ENCODE measurements around the gene RNF220. TPM values are rescaled to one million over a fixed set of nuclear protein-coding genes. Genes with fewer than 3 reads are reported as not detected.

The RNF220 gene
- total RNA-seq, 1 donor from 2014 or later: 62.6 TPM

- Histone ChIP-seq H3K27me3 (ENCODE audit: low read depth) (peaks cover 70% of the 10 kb centered on the region), H3K4me1 (no peaks in the 10 kb centered on the region), H3K9me3 (replicated peaks) (no peaks in the 10 kb centered on the region), H3K4me3 (no peak overlapping the region), H3K27ac (replicated peaks) (no peak overlapping the region), H3K36me3 (no peaks in the 10 kb centered on the region)
- intact Hi-C loops (cut with micrococcal nuclease): no loop called here
- no peak for TF ChIP-seq CTCF (IDR thresholded peaks at IDR 0.05; ENCODE audit: borderline replicate concordance)
- no peak for DNase-seq
Measured at GRCh38 chr1:44545961-44546360, 140.9 kb downstream of the RNF220 start.

- intact Hi-C loops (cut with micrococcal nuclease): no loop called here
- no peak for TF ChIP-seq CTCF (IDR thresholded peaks at IDR 0.05; ENCODE audit: borderline replicate concordance)
- Histone ChIP-seq H3K4me3 (no peak overlapping the region), H3K36me3 (no peaks in the 10 kb centered on the region), H3K27me3 (ENCODE audit: low read depth) (peaks cover 65% of the 10 kb centered on the region), H3K9me3 (replicated peaks) (no peaks in the 10 kb centered on the region), H3K4me1 (no peaks in the 10 kb centered on the region), H3K27ac (replicated peaks) (no peak overlapping the region)
- no peak for DNase-seq
Measured at GRCh38 chr1:44546403-44547053, 141.5 kb downstream of the RNF220 start.

- no peak overlapping the region for H3K4me3 ChIP-seq
- peaks cover 57% of the 10 kb centered on the region for H3K27me3 ChIP-seq (ENCODE audit: low read depth)
- no peaks in the 10 kb centered on the region for H3K4me1 ChIP-seq
- DNase-seq: no peak
- H3K27ac ChIP-seq (replicated peaks): no peak overlapping the region
- no peak for TF ChIP-seq CTCF (IDR thresholded peaks at IDR 0.05; ENCODE audit: borderline replicate concordance)
- intact Hi-C loops (cut with micrococcal nuclease): no loop called here
- H3K9me3 ChIP-seq (replicated peaks): no peaks in the 10 kb centered on the region
- no peaks in the 10 kb centered on the region for H3K36me3 ChIP-seq
Measured at GRCh38 chr1:44547361-44547760, 142.3 kb downstream of the RNF220 start.

- Histone ChIP-seq H3K4me3 (no peak overlapping the region), H3K27me3 (ENCODE audit: low read depth) (peaks cover 53% of the 10 kb centered on the region), H3K9me3 (replicated peaks) (no peaks in the 10 kb centered on the region), H3K27ac (replicated peaks) (no peak overlapping the region), H3K4me1 (no peaks in the 10 kb centered on the region), H3K36me3 (no peaks in the 10 kb centered on the region)
- intact Hi-C loops (cut with micrococcal nuclease): no loop called here
- TF ChIP-seq CTCF (IDR thresholded peaks at IDR 0.05; ENCODE audit: borderline replicate concordance): no peak
- no peak for DNase-seq
Measured at GRCh38 chr1:44547837-44548236, 142.8 kb downstream of the RNF220 start.

DNA sequence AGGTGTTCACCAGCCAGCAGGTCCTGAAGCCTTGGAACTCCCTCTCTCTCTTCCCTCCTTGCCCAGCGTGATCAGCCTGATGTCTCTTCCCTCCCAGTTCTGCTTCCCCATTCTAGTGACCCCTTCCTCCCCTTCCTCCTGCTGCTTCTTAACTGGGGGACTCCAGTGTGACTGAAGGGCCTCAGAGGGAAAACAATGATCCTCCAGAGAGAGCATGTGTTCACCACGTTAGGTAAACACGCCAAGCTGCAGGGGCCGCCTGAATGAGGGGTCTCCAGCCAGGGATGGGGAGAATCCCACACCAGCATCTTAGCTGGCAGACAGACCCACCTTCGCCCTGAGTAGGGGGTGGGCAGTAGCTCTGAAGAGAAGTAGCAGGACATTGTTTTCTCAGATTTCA lies 144.5 kb downstream of the RNF220 start:
- Histone ChIP-seq H3K9me3 (replicated peaks) (no peaks in the 10 kb centered on the region), H3K27ac (replicated peaks) (no peak overlapping the region), H3K36me3 (no peaks in the 10 kb centered on the region), H3K4me1 (no peaks in the 10 kb centered on the region), H3K4me3 (no peak overlapping the region), H3K27me3 (ENCODE audit: low read depth) (peaks cover 36% of the 10 kb centered on the region)
- DNase-seq: no peak
- TF ChIP-seq CTCF (IDR thresholded peaks at IDR 0.05; ENCODE audit: borderline replicate concordance): no peak
- intact Hi-C loops (cut with micrococcal nuclease): no loop called here

Data from left ventricle myocardium inferior (tissue), 1 donor.